HepG2 (cell line): ENCODE measurements around the gene QSER1. TPM values are rescaled to one million over a fixed set of nuclear protein-coding genes. Genes with fewer than 3 reads are reported as not detected.

Source experiments
- HMG20B ChIP-seq: conservative IDR thresholded peaks from 2 replicates; pipeline ENCODE4 v1.6.1; 2016; ENCODE audit warnings: missing genetic modification reagents, missing compliant biosample characterization
- HMGXB4 ChIP-seq, 2 experiments: sonication (generic) in 1 of 2; formaldehyde crosslinking in 1 of 2; IDR thresholded peaks; 2 replicates each; pipeline versions ENCODE4 v1.4.0 to v1.6.1; 2018 to 2020; ENCODE audit warnings: missing genetic modification reagents in 2 of 2, borderline replicate concordance in 1 of 2, low read depth in 1 of 2, mild to moderate bottlenecking in 1 of 2, missing biosample characterization in 1 of 2
- HNRNPLL ChIP-seq: fragments of 200-400 bp; formaldehyde crosslinking; IDR thresholded peaks from 2 replicates; pipeline ENCODE4 v1.6.1; 2017; ENCODE audit warnings: mild to moderate bottlenecking, low read depth, low read length; ENCODE audit not compliant: poor library complexity, severe bottlenecking
- KMT2B ChIP-seq: IDR thresholded peaks from 2 replicates; pipeline ENCODE4 v1.6.1; 2016; ENCODE audit warnings: missing genetic modification reagents, missing compliant biosample characterization
- MAFF ChIP-seq: IDR thresholded peaks from 2 replicates; pipeline ENCODE4 v1.6.1; 2011; ENCODE audit warnings: low read depth, low read length, improper control_type of control experiment
- NR0B2 ChIP-seq: sonication (generic); formaldehyde crosslinking; IDR thresholded peaks from 2 replicates; pipeline ENCODE4 v1.4.0; 2020; ENCODE audit warnings: mild to moderate bottlenecking, missing genetic modification reagents
- PHF8 ChIP-seq: sonication (generic); formaldehyde crosslinking; IDR thresholded peaks from 2 replicates; pipeline ENCODE4 v1.5.0; 2020; ENCODE audit warnings: missing genetic modification reagents
- POGZ ChIP-seq: sonication (generic); formaldehyde crosslinking; IDR thresholded peaks from 2 replicates; pipeline ENCODE4 v1.4.0; 2020; ENCODE audit warnings: mild to moderate bottlenecking, missing genetic modification reagents
- POLR2A ChIP-seq, 2 experiments: IDR thresholded peaks; 2 replicates each; pipeline ENCODE4 v1.6.1; 2011; ENCODE audit warnings: low read depth in 2 of 2, low read length in 2 of 2, mild to moderate bottlenecking in 1 of 2, moderate library complexity in 1 of 2; ENCODE audit not compliant: insufficient read depth in 1 of 2
- POLR2G ChIP-seq: fragments of 200-400 bp; formaldehyde crosslinking; IDR thresholded peaks from 2 replicates; pipeline ENCODE4 v1.6.1; 2018; ENCODE audit warnings: mild to moderate bottlenecking, low read depth, low read length, moderate library complexity
- RARA ChIP-seq: IDR thresholded peaks from 2 replicates; pipeline ENCODE4 v1.6.1; 2016; ENCODE audit warnings: missing genetic modification reagents, missing compliant biosample characterization
- SRF ChIP-seq: IDR thresholded peaks from 2 replicates; pipeline ENCODE4 v1.6.1; 2011; ENCODE audit warnings: mild to moderate bottlenecking, low read depth, low read length, moderate library complexity
- U2AF2 ChIP-seq: fragments of 200-400 bp; formaldehyde crosslinking; IDR thresholded peaks from 2 replicates; pipeline ENCODE4 v1.6.1; 2017; ENCODE audit warnings: low read depth, mild to moderate bottlenecking, low read length
- ZBTB10 ChIP-seq: sonication (generic); formaldehyde crosslinking; IDR thresholded peaks from 2 replicates; pipeline ENCODE4 v1.4.0; 2020; ENCODE audit warnings: missing genetic modification reagents, borderline replicate concordance
- ZBTB39 ChIP-seq: sonication (generic); formaldehyde crosslinking; IDR thresholded peaks from 2 replicates; pipeline ENCODE4 v1.5.0; 2020; ENCODE audit warnings: missing genetic modification reagents
- ZFP41 ChIP-seq: sonication (generic); formaldehyde crosslinking; IDR thresholded peaks from 2 replicates; pipeline ENCODE4 v1.4.0; 2020; ENCODE audit warnings: mild to moderate bottlenecking, missing genetic modification reagents, borderline replicate concordance
- ZKSCAN8 ChIP-seq: IDR thresholded peaks from 2 replicates; pipeline ENCODE4 v1.6.1; 2016; ENCODE audit warnings: borderline replicate concordance, missing genetic modification reagents, missing compliant biosample characterization
- ZNF12 ChIP-seq: sonication (generic); formaldehyde crosslinking; IDR thresholded peaks from 2 replicates; pipeline ENCODE4 v1.5.0; 2020; ENCODE audit warnings: missing genetic modification reagents
- ZNF383 ChIP-seq: sonication (generic); formaldehyde crosslinking; IDR thresholded peaks from 2 replicates; pipeline ENCODE4 v1.4.0; 2020; ENCODE audit warnings: missing genetic modification reagents, mild to moderate bottlenecking, borderline replicate concordance
- ZNF556 ChIP-seq: sonication (generic); formaldehyde crosslinking; IDR thresholded peaks from 2 replicates; pipeline ENCODE4 v1.4.0; 2020; ENCODE audit warnings: mild to moderate bottlenecking, missing genetic modification reagents, borderline replicate concordance
- ZNF792 ChIP-seq: IDR thresholded peaks from 2 replicates; pipeline ENCODE4 v1.6.1; 2016
- ZSCAN5A ChIP-seq: sonication (generic); formaldehyde crosslinking; IDR thresholded peaks from 2 replicates; pipeline ENCODE4 v1.8.0; 2022; ENCODE audit warnings: mild to moderate bottlenecking, missing genetic modification reagents, borderline replicate concordance
- polyA plus RNA-seq, 8 experiments: library from polyadenylated mRNA; depleted of rRNA in 3 of 8; stranded (reverse) in 7 of 8; unstranded in 1 of 8; fragments of >200 nt; fragmentation: Illumina TruSeq in 4 of 8; extraction: Trizol in 4 of 8; gene quantifications; 2 replicates each; pipeline versions ENCODE4 v1.2.1 to v1.2.3, GENCODE V29; 2011 to 2016; ENCODE audit warnings: low read depth in 4 of 8, missing spikeins in 1 of 8, mixed read lengths in 1 of 8; ENCODE audit not compliant: insufficient read depth in 1 of 8
- total RNA-seq, 5 experiments: library from RNA; depleted of rRNA; stranded (reverse); fragments of >200 nt; fragmentation: Illumina TruSeq; extraction: Trizol; gene quantifications; 2 replicates each; pipeline ENCODE4 v1.2.3, GENCODE V29; 2016; ENCODE audit warnings: low read depth in 1 of 5

The QSER1 gene
- total and polyA plus RNA-seq, 2 of the 13 experiments (the other 11 are each of a cell fraction or from before 2014, with no cell fraction given) = 8.9 to 17.3 TPM

GRCh38 chr11:32892355-32893092 lies at the start of gene QSER1 (continued):
- TF ChIP-seq HMG20B (no peak), ZNF556 (CRISPR knock-in tag) (peak; percentile 55; the same call in 1 of the 2 replicates), ZKSCAN8 (no peak), KMT2B (CRISPR knock-in tag) (no peak; the same call in 1 of the 2 replicates), U2AF2 (no peak), MAFF (no peak), SRF (no peak), ZSCAN5A (CRISPR knock-in tag) (no peak), HMGXB4 (CRISPR knock-in tag; IDR thresholded peaks at IDR 0.05; ENCODE audit: borderline replicate concordance in 1 of 2, low read depth in 1 of 2) (no peak), PHF8 (peak; percentile 75), ZNF12 (no peak), POGZ (CRISPR knock-in tag) (no peak), ZFP41 (no peak), ZBTB10 (no peak), RARA (no peak), ZNF383 (CRISPR knock-in tag) (no peak), HNRNPLL (peak; percentile 55), POLR2G (peak; percentile 85), POLR2A (IDR thresholded peaks at IDR 0.05; ENCODE audit: insufficient read depth in 1 of 2, low read depth in 2 of 2, low read length in 2 of 2) (peak; percentile 73 to 80), NR0B2 (0 out of 2 replicates have a peak, but pooled peaks have one; percentile 40), ZNF792 (CRISPR knock-in tag) (no peak), ZBTB39 (no peak)
